Measurements from ENCODE around the gene MED27.

GRCh38 chr9:131951155-131951554 is 128.5 kb downstream of the MED27 start:
- TF ChIP-seq CTCF (IDR thresholded peaks at IDR 0.05; ENCODE audit: insufficient read depth, low read length) (no peak), GABPA (IDR thresholded peaks at IDR 0.05; ENCODE audit: low read depth) (no peak), POLR2AphosphoS5 (IDR thresholded peaks at IDR 0.05; ENCODE audit: low read depth) (no peak), REST (IDR thresholded peaks at IDR 0.05; ENCODE audit: insufficient replicate concordance, low read depth) (no peak)

Measured in HL-60 (cell line).